Astrocyte (in vitro differentiated cells and primary cell): ENCODE measurements around the gene PPP2R2C.

Experiments
- CTCF ChIP-seq: IDR thresholded peaks from 2 replicates; pipeline ENCODE4 v1.5.1; 2011; ENCODE audit warnings: low read depth, mild to moderate bottlenecking, inconsistent platforms, low read length, moderate library complexity; ENCODE audit not compliant: insufficient read depth
- EZH2 ChIP-seq: IDR thresholded peaks from 2 replicates; pipeline ENCODE4 v1.6.1; 2012; ENCODE audit warnings: mild to moderate bottlenecking, low read length, inconsistent platforms; ENCODE audit not compliant: insufficient read depth

GRCh38 chr4:6375620-6376295 lies 96.7 kb downstream of the PPP2R2C start:
- TF ChIP-seq EZH2, result no peak
- TF ChIP-seq CTCF, result no peak
